ENCODE measurements around the gene HMCES.
"Not testable (repeated sequence)": the region's sequence is repeated elsewhere in the genome, so short reads cannot be mapped to it uniquely, and the experiment has no call there.

DNA sequence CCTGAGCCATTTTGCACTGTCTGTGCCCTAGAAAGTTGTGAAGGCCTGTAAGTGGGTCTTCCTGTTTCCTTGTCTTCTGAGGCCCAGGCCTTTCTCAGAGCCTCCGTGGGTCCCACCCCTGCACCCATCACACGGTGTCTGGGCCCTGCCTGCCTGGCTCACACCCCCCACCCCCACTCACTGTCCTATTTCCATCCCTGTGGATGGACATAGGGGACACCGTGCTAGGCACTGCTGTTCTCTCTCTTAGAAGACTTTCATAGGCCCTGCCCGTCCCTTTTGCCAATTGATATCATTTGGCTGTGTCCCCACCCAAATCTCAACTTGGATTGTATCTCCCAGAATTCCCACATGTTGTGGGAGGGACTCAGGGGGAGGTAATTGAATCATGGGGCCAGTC is 59.0 kb downstream of the HMCES start:
- TF ChIP-seq, protein P1, sequence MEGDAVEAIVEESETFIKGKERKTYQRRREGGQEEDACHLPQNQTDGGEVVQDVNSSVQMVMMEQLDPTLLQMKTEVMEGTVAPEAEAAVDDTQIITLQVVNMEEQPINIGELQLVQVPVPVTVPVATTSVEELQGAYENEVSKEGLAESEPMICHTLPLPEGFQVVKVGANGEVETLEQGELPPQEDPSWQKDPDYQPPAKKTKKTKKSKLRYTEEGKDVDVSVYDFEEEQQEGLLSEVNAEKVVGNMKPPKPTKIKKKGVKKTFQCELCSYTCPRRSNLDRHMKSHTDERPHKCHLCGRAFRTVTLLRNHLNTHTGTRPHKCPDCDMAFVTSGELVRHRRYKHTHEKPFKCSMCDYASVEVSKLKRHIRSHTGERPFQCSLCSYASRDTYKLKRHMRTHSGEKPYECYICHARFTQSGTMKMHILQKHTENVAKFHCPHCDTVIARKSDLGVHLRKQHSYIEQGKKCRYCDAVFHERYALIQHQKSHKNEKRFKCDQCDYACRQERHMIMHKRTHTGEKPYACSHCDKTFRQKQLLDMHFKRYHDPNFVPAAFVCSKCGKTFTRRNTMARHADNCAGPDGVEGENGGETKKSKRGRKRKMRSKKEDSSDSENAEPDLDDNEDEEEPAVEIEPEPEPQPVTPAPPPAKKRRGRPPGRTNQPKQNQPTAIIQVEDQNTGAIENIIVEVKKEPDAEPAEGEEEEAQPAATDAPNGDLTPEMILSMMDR (IDR thresholded peaks at IDR 0.05) = not testable (repeated sequence)
- TF ChIP-seq, protein P2, sequence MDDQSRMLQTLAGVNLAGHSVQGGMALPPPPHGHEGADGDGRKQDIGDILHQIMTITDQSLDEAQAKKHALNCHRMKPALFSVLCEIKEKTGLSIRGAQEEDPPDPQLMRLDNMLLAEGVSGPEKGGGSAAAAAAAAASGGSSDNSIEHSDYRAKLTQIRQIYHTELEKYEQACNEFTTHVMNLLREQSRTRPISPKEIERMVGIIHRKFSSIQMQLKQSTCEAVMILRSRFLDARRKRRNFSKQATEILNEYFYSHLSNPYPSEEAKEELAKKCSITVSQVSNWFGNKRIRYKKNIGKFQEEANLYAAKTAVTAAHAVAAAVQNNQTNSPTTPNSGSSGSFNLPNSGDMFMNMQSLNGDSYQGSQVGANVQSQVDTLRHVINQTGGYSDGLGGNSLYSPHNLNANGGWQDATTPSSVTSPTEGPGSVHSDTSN (IDR thresholded peaks at IDR 0.05) = not testable (repeated sequence)
